CD4-positive, alpha-beta T cell treated with Interleukin-4 for 1 hour (primary cell): ENCODE measurements around the gene CAPNS1.
"Not testable (repeated sequence)": the region's sequence is repeated elsewhere in the genome, so short reads cannot be mapped to it uniquely, and the experiment has no call there.

Experiments
- DNase-seq, 2 donors: peaks; one replicate each; pipeline ENCODE4 v3.0.0-alpha.2; 2020 to 2022

The CAPNS1 gene

DNA sequence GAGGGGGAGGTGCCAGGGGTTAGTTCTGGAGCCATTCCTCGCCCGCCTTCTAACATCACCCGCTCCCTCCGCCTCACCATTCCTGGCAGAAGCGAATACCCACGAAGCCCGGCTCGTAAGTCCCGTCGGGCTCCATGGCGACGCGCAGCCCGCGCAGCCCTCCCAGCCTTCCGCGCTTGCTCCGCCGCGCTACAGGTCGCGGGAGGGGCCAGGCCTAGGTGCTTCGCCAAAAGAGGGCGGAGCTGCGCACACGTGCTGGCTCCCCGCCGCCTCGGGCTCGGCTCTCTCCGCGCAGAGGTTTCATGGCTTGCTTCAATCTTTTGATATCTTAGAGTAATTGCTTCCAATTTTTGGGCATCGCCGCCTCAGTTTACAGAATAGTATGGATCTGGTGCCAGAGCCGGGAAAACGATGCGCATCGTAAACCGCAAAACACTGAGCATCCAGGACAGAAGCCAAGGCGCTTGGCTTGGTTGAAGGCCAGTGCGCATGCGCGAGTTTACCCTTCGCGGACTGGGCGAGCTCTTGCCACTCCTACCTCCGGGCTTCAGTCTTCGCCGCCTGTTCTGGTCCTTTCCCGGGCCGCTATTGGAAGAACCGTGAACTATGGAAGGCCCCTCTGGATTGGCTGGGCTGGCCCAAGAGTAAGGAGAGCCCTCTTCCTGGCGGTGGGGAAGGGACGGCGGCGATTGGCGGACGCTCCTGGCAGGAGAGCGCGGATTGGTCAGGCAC lies 25.0 kb upstream of the CAPNS1 start, which contains the start of gene POLR2I:
POLR2I (minus strand) TSS at position 155 of the 732 bp plus-strand sequence; CDS start at position 136, 19 bp downstream.
- peak; percentile 100 for DNase-seq

GRCh38 chr19:36115453-36116343 lies 24.2 kb upstream of the CAPNS1 start, which contains the start of gene TBCB:
TBCB (plus strand) TSS chr19:36115468; CDS start chr19:36115561, 93 bp downstream.
- no peak for DNase-seq

DNA sequence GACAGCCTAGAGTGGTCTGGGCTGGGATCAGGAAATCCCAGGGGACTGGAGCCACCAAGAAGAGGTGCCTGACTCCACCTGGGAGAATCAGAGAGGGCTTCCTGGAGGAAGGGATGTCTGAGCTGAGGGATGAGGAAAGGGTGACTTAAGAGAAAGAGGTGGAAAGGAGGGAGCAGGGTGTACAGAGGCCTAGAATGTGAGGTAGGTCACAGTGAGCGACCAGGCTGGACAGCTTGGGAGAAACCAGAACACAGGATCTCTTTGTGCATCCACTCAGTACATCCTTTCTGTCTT lies 23.6 kb upstream of the CAPNS1 start:
- DNase-seq, result no peak

DNA sequence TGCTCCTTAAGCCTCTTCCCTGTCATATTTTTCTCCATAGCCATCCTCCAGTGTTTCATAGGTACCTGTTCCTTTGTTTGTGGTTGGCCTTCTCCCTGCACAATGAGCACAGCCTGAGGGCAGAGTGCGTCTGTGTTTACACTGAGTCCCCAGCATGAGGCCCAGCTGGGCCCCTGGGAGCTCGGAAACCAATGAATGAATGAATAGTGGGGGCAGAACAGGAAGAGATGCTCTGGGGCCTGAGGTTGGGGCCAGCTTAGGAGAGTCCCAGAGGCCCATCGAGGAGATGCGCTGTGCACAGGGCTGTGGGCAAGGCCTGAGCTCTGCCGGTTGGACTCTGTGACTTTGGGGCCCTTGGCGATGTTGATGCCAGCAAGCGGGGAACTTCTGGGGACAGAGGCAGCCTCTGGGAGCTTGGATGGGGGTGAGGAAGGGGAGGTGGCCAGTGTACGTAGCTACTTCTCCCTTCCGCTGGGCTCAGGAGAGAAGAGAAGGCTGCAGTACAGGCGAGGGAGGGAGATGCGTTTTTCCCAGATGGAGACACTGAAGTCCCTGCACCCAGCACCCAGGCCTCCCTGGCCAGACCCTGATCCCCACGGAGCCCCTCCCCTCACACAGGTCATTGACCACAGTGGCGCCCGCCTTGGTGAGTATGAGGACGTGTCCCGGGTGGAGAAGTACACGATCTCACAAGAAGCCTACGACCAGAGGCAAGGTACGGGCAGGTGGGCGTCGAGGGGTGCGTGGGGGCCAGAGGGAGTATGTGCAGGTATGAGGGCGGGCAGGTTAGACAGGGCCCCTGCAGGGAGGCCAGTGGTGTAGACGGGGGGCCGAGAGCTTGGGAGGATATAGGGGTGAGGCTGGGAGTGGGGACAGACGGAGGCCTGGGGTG lies 19.5 kb upstream of the CAPNS1 start:
- DNase-seq, result no peak

DNA sequence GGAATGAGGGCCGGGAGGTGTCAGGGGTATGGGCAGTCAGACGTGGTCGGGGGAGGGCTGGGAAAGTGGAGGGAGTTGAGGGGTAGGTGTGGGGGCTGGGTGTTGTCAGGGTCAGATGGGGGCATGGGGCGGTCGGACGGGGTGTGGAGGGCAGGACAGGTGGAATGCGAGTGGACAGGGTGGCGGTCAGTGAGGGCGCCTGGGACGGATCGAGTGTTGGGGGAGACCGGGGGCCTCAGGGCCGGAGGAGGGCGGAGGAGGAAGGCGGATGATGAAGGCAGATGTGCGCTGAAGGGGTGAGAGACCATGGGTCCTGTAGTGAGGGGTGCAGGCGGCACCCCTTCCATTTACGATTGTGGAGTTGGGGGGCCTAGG lies 18.9 kb upstream of the CAPNS1 start:
- DNase-seq, result no peak

GRCh38 chr19:36121486-36122124 lies 18.3 kb upstream of the CAPNS1 start:
- DNase-seq, result no peak

GRCh38 chr19:36125557-36125956 lies 14.3 kb upstream of the CAPNS1 start:
- DNase-seq, result no peak

DNA sequence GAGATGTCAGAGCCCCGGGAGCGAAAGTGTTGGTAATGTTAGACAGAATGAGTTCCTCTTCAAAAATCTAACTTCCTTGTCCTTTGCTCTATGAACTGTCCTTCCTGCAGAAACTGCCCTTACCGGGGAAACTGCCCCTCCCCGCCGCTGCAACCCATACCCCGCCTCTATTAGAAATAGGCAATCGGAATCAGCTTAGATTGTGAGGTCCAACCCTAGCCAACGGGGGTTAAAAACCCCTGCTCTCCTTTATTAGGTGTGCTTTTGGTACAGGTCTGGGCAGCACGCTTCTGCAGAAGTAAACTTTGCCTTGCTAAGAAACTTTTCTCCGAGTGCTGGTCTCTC lies 11.5 kb upstream of the CAPNS1 start:
- peak in 1 of 2 donors; percentile 13 for DNase-seq

DNA sequence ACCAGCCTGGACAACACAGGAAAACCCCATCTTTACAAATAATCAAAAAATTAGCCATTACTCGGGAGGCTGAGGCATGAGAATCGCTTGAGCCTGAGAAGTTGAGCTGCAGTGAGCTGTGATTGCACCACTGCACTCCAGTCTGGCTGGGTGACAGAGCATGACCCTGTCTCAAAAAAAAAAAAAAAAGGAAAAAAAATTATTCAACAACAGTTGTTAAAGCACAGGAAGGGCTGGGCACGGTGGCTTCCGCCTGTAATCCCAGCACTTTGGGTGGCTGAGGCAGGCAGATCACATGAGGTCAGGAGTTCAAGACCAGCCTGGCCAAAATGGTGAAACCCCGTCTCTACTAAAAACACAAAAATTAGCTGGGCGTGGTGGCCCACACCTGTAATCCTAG lies 8.6 kb upstream of the CAPNS1 start:
- DNase-seq, result peak; percentile 46 to 65

GRCh38 chr19:36134867-36135266 lies 5.0 kb upstream of the CAPNS1 start:
- not testable (repeated sequence) for DNase-seq

DNA sequence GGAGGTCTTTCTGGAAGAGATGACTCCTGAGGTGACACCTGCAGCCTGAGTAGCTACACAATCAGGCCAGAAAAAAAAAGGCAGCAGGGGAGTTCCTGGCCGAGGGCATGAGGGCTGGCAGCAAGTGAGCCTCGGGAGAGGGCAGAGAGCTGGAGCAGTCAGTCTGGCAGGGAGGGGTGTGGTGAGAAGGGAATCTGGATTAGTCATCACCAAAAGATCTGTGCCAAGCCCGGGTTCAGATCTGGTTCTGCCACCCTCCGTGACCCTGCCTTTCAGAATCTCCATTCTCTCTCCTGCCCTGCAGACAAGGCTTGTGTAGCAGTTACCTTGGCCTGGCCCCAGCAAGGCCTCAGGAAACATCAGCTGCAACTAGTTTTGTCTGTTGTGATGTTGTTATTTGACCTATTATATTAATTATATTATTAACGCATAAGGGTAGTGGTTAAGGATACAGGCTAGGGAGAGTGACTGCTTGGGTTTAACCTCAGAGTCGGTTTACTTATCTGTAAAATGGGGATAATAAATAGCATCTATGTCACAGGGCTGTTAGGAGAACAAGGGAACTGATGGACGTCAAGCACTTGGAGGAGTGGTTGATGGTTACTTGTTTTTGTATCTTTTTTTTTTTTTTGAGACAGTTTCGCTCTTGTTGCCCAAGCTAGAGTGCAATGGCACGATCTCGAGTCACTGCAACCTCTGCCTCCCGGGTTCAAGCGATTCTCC lies 2.7 kb upstream of the CAPNS1 start:
- peak in 1 of 2 donors; percentile 16 for DNase-seq

GRCh38 chr19:36139120-36139472 lies 770 bp upstream of the CAPNS1 start:
- no peak for DNase-seq

DNA sequence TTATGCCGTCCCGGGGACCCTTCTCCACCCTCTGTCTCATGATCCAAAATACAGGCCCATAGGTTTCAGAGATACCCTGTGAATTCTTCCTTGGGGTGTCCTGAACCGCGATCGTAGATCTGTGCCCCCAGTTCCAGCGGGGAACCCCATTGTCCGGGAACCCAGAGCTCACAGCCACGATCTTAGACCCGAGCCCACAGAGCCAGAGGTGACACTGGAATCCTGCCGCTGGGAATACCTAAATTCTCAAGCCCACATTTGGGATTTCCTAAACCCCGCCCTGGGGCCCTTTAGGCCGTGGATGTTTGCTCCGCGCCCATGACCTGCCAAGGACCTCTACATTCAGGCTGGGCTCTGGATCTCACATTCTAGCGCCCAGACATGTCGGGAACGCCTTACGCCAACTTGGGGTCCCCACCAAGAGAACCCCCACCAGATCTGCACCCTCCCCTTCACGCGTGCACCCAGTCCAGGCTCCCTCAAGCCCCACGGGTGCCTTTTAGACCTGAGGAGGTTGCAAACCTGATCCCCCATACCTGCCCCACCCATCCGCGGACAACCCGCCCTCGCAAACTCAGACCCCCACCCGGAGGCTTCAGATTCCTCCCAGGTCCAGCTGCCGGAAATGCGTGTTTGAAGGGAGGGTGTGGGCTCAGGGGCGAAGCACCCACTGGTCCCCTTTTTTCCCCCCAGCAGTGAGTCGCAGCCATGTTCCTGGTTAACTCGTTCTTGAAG lies 605 bp downstream of the CAPNS1 start:
- DNase-seq, result no peak

DNA sequence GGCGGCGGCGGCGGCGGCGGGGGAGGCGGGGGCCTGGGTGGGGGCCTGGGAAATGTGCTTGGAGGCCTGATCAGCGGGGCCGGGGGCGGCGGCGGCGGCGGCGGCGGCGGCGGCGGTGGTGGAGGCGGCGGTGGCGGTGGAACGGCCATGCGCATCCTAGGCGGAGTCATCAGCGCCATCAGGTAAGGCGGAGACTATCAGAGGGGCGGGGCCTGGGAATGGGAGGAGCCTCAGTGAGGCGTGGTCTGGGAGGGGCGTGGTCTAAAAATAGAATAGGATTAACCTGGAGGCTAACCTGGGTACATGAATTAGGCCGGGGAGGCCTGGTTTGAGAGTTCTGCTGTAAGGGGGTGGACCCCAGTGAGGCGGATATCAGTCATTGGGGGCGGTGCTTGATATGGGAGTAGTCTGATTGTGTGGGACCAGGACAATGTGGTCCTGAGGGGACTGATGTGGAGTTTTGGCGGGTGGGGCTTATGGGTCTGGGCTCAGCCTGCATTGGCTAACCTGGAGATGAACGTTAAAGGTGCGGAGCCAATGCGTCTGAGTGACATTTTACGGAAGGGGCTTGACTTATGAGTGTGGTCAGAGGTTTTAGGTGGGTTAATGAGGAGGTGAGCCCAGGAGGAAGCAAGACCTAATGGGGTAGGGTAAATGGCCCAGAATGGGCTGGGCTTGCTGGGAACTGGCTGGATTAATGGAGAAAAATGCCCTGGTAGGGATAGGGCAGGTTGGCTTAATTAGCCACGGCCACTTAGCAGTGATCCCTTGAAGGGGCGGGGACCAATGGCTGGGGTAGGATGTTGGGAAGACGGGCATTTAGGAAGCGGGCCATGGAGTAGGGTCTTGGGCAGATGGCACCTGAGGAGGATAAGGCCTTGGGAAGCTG lies 1.4 kb downstream of the CAPNS1 start:
- peak; percentile 91 to 95 for DNase-seq

- DNase-seq, result no peak
Observed at GRCh38 chr19:36142046-36142445, 2.2 kb downstream of the CAPNS1 start.

- DNase-seq, result no peak
Observed at GRCh38 chr19:36142496-36142895, 2.6 kb downstream of the CAPNS1 start.

DNA sequence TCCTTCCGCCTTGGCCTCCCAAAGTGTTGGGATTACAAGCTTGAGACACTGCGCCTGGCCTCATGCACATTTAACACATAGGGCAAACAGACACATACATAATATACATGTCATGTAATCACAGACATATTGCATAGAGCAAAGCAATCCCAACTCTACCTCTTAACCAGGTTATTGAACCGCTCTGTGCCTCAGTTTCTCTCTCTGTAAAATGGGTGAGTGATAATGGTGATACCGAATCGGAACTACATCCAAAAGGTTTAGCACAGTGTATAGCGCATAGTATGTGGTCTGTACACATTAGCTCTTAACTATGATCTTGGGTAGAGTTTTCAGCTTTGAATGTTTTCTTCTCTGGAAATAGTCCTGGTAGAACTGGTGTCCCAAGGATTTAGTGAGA lies 4.8 kb downstream of the CAPNS1 start:
- DNase-seq, result no peak

GRCh38 chr19:36149673-36150406 lies 10.0 kb downstream of the CAPNS1 start:
- no peak for DNase-seq

GRCh38 chr19:36150586-36150985 lies 10.7 kb downstream of the CAPNS1 start:
- no peak for DNase-seq
